Loucy (cell line): ENCODE results near the gene TOGARAM1.

Source experiments
- H2AFZ ChIP-seq: fragments of 200-600 bp; sonication (generic); 2 replicates; pipeline ENCODE4 v1.6.0; 2016; ENCODE audit warnings: antibody characterized with exemption, mild to moderate bottlenecking, low read length, moderate library complexity
- H3F3A ChIP-seq: fragments of 200-600 bp; 2 replicates; pipeline ENCODE4 v1.6.0; 2016; ENCODE audit warnings: antibody characterized with exemption, low read depth, mild to moderate bottlenecking
- H3K27me3 ChIP-seq: fragments of 200-600 bp; sonication (generic); 2 replicates; pipeline ENCODE4 v1.6.1; 2014; ENCODE audit warnings: low read length, mild to moderate bottlenecking; ENCODE audit not compliant: insufficient read depth, poor library complexity, severe bottlenecking
- H3K36me3 ChIP-seq: fragments of 200-600 bp; sonication (generic); 2 replicates; pipeline ENCODE4 v1.6.1; 2016; ENCODE audit warnings: low read length; ENCODE audit not compliant: insufficient read depth
- H3K4me1 ChIP-seq: fragments of 200-600 bp; sonication (generic); 2 replicates; pipeline ENCODE4 v1.5.1; 2014; ENCODE audit warnings: low read length, mild to moderate bottlenecking; ENCODE audit not compliant: insufficient read depth, poor library complexity, severe bottlenecking
- H3K4me2 ChIP-seq: fragments of 200-600 bp; sonication (generic); 2 replicates; pipeline ENCODE4 v1.6.0; 2014; ENCODE audit warnings: antibody characterized with exemption, low read length, low read depth, mild to moderate bottlenecking; ENCODE audit not compliant: poor library complexity, severe bottlenecking
- H3K4me3 ChIP-seq: fragments of 200-600 bp; sonication (generic); 2 replicates; pipeline ENCODE4 v1.5.1; 2014; ENCODE audit warnings: low read length, mild to moderate bottlenecking, mixed read lengths; ENCODE audit not compliant: poor library complexity, severe bottlenecking
- H3K79me2 ChIP-seq: fragments of 200-600 bp; sonication (generic); 2 replicates; pipeline ENCODE4 v1.6.1; 2014; ENCODE audit warnings: low read length; ENCODE audit not compliant: insufficient read depth
- H3K9ac ChIP-seq: fragments of 200-600 bp; sonication (generic); 2 replicates; pipeline ENCODE4 v1.6.0; 2014; ENCODE audit warnings: mild to moderate bottlenecking, low read depth, low read length, moderate library complexity; ENCODE audit not compliant: poor library complexity, severe bottlenecking
- H3K9me2 ChIP-seq: fragments of 200-600 bp; sonication (generic); replicated peaks from 2 replicates; pipeline ENCODE4 v1.6.1; 2016; ENCODE audit warnings: low read depth, low read length, mixed read lengths
- H3K9me3 ChIP-seq: fragments of 200-600 bp; sonication (generic); 2 replicates; pipeline ENCODE4 v1.6.1; 2014; ENCODE audit warnings: mild to moderate bottlenecking, antibody characterized with exemption, low read length, low read depth; ENCODE audit not compliant: insufficient read depth
- H4K20me1 ChIP-seq: fragments of 200-600 bp; sonication (generic); 2 replicates; pipeline ENCODE4 v1.6.0; 2014; ENCODE audit warnings: antibody characterized with exemption, low read length, mild to moderate bottlenecking; ENCODE audit not compliant: insufficient read depth, poor library complexity, severe bottlenecking
- EZH2phosphoT487 ChIP-seq: fragments of 200-600 bp; IDR thresholded peaks from 2 replicates; pipeline ENCODE4 v1.6.1; 2018; ENCODE audit warnings: antibody characterized with exemption, mild to moderate bottlenecking, moderate library complexity, borderline replicate concordance
- TF ChIP-seq, protein P1 (sequence below): fragments of 200-600 bp; sonication (generic); conservative IDR thresholded peaks from 2 replicates; pipeline ENCODE4 v1.5.1; 2014; ENCODE audit warnings: mild to moderate bottlenecking, antibody characterized with exemption, low read length

Gene TOGARAM1

DNA sequence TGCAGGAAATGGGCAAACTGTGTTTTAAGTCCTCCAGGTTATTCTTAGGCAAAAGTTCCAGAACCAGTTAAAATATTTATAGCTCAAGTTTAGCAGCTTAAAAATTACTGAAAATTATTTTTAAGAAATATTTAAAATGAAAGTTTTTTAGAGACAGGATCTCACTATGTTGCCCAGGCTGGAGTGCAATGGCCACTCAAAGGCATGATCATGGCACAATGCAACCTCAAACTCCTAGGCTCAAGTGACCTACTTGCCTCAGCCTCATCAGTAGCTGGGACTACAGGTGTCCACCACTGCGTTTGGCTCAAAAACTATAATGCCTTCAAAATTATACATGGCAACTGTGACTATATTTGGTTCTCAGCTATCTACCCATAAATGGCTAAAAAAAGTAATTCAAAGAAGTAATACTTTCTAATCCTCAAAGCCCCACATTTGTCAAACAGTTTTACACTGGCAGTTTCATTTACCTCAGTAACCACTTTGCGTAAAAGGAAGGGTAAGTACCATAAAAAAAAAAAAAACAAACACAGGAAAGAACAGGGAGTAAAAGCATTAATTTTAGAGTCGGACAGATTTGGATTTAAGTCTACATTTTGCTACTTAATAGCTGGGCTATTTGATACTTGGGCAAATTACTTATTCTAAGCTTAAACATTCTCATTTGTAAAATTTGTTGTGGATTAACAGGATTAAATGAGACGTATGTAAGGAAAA lies 9.4 kb upstream of the TOGARAM1 start:
- peaks cover 81% of the 10 kb centered on the region for H3K79me2 ChIP-seq
- no peak overlapping the region for H3K4me2 ChIP-seq
- H4K20me1 ChIP-seq = peaks cover 43% of the 10 kb centered on the region
- no peaks in the 10 kb centered on the region for H3K9me3 ChIP-seq
- H3K9me2 ChIP-seq = no peaks in the 10 kb centered on the region
- H3K4me1 ChIP-seq = peaks cover 41% of the 10 kb centered on the region
- TF ChIP-seq, protein P1, sequence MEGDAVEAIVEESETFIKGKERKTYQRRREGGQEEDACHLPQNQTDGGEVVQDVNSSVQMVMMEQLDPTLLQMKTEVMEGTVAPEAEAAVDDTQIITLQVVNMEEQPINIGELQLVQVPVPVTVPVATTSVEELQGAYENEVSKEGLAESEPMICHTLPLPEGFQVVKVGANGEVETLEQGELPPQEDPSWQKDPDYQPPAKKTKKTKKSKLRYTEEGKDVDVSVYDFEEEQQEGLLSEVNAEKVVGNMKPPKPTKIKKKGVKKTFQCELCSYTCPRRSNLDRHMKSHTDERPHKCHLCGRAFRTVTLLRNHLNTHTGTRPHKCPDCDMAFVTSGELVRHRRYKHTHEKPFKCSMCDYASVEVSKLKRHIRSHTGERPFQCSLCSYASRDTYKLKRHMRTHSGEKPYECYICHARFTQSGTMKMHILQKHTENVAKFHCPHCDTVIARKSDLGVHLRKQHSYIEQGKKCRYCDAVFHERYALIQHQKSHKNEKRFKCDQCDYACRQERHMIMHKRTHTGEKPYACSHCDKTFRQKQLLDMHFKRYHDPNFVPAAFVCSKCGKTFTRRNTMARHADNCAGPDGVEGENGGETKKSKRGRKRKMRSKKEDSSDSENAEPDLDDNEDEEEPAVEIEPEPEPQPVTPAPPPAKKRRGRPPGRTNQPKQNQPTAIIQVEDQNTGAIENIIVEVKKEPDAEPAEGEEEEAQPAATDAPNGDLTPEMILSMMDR = no peak
- TF ChIP-seq EZH2phosphoT487 = no peak
- no peaks in the 10 kb centered on the region for H3F3A ChIP-seq
- H3K4me3 ChIP-seq = no peak overlapping the region
- 0 out of 2 replicates have a peak, but pooled peaks cover 5% of the 10 kb centered on the region for H3K36me3 ChIP-seq
- no peak overlapping the region for H2AFZ ChIP-seq
- no peak overlapping the region for H3K9ac ChIP-seq
- H3K27me3 ChIP-seq = no peaks in the 10 kb centered on the region

DNA sequence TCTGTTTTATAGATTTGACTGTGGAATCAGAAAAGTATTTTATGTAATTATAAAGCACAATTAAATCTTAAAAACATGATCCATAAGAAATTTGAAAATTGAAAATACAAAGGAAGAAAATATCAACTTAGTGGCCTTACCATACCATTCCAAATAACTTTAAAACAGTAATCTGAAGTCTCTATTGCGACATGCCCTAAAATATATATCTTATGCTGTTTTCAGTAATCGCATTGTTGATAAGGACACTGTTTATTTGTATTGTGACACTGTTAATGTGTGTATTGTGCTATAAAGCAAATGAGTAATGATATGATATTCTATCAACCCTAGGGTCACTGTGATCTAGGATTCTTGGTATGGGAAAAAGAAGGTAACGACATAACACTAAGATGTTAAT lies 7.2 kb upstream of the TOGARAM1 start:
- peak overlapping the region; percentile 44 for H3K4me2 ChIP-seq
- peaks cover 86% of the 10 kb centered on the region for H3K79me2 ChIP-seq
- H3K4me1 ChIP-seq = peaks cover 59% of the 10 kb centered on the region
- TF ChIP-seq, protein P1 = no peak
- no peak for TF ChIP-seq EZH2phosphoT487
- H4K20me1 ChIP-seq = peaks cover 62% of the 10 kb centered on the region
- no peak overlapping the region for H3K9ac ChIP-seq
- no peak overlapping the region for H2AFZ ChIP-seq
- H3K36me3 ChIP-seq = 0 out of 2 replicates have a peak, but pooled peaks cover 2% of the 10 kb centered on the region
- H3K9me3 ChIP-seq = no peaks in the 10 kb centered on the region
- no peaks in the 10 kb centered on the region for H3F3A ChIP-seq
- no peaks in the 10 kb centered on the region for H3K27me3 ChIP-seq
- no peaks in the 10 kb centered on the region for H3K9me2 ChIP-seq
- H3K4me3 ChIP-seq = peak overlapping the region; percentile 24

GRCh38 chr14:44955528-44955927 lies 6.5 kb upstream of the TOGARAM1 start:
- H2AFZ ChIP-seq = no peak overlapping the region
- H3K9me3 ChIP-seq = no peaks in the 10 kb centered on the region
- H3K9me2 ChIP-seq = no peaks in the 10 kb centered on the region
- peak overlapping the region; percentile 8 for H3K4me3 ChIP-seq
- 0 out of 2 replicates have a peak, but pooled peaks cover 2% of the 10 kb centered on the region for H3K36me3 ChIP-seq
- peaks cover 69% of the 10 kb centered on the region for H4K20me1 ChIP-seq
- H3K9ac ChIP-seq = no peak overlapping the region
- no peaks in the 10 kb centered on the region for H3K27me3 ChIP-seq
- TF ChIP-seq, protein P1 = no peak
- TF ChIP-seq EZH2phosphoT487 = no peak
- H3K79me2 ChIP-seq = peaks cover 88% of the 10 kb centered on the region
- H3F3A ChIP-seq = no peaks in the 10 kb centered on the region
- H3K4me2 ChIP-seq = peak overlapping the region; percentile 76
- H3K4me1 ChIP-seq = peaks cover 67% of the 10 kb centered on the region
